WI38 (cell line): ENCODE data around the gene TNNT3.

ENCODE experiments used
- H3K4me3 ChIP-seq: 2 replicates; pipeline ENCODE4 v1.5.1; 2011; ENCODE audit warnings: low read depth, mild to moderate bottlenecking, control low read depth, low read length
- CTCF ChIP-seq: IDR thresholded peaks from 2 replicates; pipeline ENCODE4 v1.5.1; 2012; ENCODE audit warnings: low read depth, mild to moderate bottlenecking, control low read depth, low read length

The TNNT3 gene

GRCh38 chr11:1920128-1920908 is 815 bp downstream of the TNNT3 start:
- no peak for TF ChIP-seq CTCF
- no peak overlapping the region for H3K4me3 ChIP-seq

DNA sequence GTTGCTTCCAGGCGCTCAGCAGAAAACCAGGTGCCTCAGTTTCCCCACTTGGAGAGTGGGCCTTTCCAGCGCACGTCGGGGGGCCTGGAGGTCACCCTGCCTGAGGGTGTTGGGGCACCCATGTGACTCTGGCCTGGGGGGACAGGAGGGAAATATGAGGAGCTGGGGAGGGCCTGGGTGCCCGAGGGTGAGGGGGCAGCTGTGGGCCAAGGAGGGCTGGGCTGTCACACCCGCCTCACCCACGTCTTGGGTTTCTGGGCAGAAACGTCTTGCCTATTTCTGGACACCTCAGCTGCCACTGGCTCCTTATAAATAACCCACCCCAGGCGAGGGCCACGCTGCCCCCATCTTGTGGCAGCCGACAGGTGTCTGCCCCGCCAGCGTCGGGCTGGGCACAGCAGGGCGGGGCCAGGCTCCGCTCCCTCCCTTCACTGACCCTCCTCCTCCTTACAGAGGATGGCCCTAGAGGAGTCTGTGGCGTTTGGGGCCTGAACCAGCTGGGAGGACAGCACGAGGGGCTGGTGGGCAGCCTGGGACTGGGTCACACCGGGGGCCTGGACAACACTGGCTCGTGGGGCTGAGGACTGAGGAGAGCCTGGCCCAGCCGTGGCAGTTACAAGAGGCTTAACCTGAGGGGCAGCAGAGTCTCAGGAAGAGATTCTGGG is 1.5 kb downstream of the TNNT3 start:
- no peak for TF ChIP-seq CTCF
- H3K4me3 ChIP-seq: no peak overlapping the region

DNA sequence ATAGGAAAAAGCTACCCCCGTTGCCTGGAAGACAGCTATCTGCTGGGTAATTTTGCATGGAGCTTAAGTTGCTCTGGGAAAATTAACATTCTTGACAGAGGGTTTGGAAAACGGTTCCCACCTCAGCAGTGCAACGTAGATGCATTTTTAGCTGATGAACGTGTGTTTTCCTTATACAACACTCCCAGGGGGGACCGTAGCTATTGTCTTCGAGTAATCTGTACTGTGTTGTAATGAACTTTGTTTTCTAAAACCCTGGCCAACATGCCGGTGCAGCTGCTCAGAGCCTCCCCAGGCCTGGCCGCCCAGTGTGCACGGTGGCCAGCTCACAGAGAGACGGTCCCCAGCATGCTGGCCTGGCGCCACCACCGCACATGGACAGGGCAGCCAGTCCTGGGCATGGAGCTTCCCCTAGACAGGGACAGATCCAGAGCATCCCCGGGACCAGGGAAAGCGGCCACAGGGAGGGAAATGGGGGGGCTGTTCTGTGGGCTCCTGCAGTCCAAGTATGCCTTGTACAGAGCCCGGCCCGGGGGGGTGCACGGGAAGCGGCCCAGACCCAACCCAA is 2.2 kb downstream of the TNNT3 start:
- H3K4me3 ChIP-seq: no peak overlapping the region
- no peak for TF ChIP-seq CTCF

DNA sequence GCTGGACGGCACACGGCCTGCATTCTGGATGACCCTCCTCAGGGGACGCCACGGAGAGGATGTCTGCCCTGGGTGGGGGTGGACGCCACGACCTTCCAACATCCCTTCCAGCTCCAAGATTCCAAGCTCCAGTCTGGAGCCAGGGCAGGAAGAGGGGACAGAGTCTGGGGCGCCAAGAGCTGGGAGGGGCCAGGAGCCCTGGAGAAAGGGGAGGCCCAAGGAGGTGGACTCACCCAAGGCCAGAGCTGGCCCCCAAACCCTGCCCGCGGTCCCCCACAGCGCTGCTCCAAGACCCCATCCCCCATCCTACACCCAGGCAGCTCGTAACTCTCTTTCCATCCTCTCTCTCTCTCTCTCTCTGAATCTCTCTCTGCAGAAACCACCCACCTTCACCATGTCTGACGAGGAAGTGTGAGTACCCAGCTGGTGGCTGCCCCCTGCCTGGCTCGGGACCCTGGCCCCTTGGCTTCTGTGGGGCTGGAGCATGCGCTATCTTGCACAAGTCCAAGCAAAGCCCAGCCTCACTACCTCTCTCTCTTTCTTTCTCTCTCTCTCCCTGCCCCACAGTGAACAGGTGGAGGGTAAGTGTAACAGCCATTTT is 3.1 kb downstream of the TNNT3 start:
- H3K4me3 ChIP-seq: no peak overlapping the region
- no peak for TF ChIP-seq CTCF

- H3K4me3 ChIP-seq: no peak overlapping the region
- TF ChIP-seq CTCF: no peak
Measured at GRCh38 chr11:1923201-1923956, 3.9 kb downstream of the TNNT3 start.

DNA sequence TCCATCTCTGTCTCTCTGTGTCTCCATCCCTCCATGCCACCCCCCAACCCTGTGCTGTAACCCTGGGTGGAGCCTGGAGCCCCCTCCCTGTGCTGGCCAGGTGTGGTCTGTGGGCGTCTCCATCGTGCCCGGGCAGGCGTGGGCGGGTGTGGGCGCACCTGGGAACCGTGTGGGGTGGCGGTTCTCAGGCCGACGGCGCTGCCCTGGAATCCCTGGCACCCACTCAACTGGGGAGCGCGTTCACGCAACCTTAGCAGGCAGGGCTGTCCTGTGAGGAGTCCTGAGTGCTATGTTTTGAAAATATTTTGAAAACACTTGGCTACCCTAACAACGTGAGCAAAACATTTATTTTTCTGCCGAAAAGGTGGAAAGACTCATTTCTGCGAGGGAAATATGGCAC is 4.7 kb downstream of the TNNT3 start:
- no peak for TF ChIP-seq CTCF
- no peak overlapping the region for H3K4me3 ChIP-seq
